ENCODE measurements around the gene BZW1. TPM values are rescaled to one million over a fixed set of nuclear protein-coding genes. Genes with fewer than 3 reads are reported as not detected.

Gene BZW1
- total RNA-seq, 1 donor from 2014 or later, result 232 TPM

GRCh38 chr2:200828104-200828503, 16.4 kb downstream of the BZW1 start:
- H3K4me1 Mint-ChIP-seq (ENCODE audit: low read depth, unreplicated experiment), result no peaks in the 10 kb centered on the region
- TF ChIP-seq, protein P1, sequence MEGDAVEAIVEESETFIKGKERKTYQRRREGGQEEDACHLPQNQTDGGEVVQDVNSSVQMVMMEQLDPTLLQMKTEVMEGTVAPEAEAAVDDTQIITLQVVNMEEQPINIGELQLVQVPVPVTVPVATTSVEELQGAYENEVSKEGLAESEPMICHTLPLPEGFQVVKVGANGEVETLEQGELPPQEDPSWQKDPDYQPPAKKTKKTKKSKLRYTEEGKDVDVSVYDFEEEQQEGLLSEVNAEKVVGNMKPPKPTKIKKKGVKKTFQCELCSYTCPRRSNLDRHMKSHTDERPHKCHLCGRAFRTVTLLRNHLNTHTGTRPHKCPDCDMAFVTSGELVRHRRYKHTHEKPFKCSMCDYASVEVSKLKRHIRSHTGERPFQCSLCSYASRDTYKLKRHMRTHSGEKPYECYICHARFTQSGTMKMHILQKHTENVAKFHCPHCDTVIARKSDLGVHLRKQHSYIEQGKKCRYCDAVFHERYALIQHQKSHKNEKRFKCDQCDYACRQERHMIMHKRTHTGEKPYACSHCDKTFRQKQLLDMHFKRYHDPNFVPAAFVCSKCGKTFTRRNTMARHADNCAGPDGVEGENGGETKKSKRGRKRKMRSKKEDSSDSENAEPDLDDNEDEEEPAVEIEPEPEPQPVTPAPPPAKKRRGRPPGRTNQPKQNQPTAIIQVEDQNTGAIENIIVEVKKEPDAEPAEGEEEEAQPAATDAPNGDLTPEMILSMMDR (IDR thresholded peaks at IDR 0.05; ENCODE audit: partially characterized antibody, unreplicated experiment), result no peak
- H3K27me3 Mint-ChIP-seq (ENCODE audit: unreplicated experiment), result no peaks in the 10 kb centered on the region
- no peak for DNase-seq
- no peak overlapping the region for H3K27ac Mint-ChIP-seq (ENCODE audit: unreplicated experiment)
- no peaks in the 10 kb centered on the region for H3K9me3 Mint-ChIP-seq (ENCODE audit: unreplicated experiment)
- H3K4me3 Mint-ChIP-seq (ENCODE audit: unreplicated experiment), result no peak overlapping the region
- no peaks in the 10 kb centered on the region for H3K36me3 Mint-ChIP-seq (ENCODE audit: unreplicated experiment)

DNA sequence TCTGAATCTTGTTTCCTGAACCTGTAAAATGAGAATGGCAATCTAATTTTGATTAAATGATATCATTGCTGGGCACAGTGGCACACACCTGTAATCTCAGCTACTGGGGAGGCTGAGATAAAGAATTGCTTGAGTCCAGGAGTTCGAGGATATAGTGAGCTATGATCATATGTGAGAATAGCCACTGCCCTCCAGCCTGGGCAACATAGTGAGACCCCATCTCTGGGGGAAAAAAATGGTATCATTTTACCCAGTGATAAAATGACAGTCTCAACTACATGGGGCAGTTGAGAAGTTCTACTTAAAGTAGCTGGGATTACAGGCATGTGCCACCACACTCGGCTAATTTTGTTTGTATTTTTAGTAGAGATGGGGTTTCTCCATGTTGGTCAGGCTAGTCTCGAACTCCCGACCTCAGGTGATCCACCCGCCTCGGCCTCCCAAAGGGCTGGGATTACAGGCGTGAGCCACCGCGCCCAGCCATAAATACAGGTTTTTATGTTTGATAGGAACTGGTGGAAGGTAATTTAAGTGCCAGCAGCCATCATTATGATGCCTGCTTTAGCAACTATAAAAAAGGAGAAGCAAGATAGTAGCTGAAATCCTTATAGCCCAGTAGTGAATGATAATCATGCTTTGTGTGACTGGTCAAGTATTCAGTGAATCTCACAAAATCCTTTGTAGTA, 17.0 kb downstream of the BZW1 start:
- Mint-ChIP-seq H3K27me3 (ENCODE audit: unreplicated experiment) (no peaks in the 10 kb centered on the region), H3K36me3 (ENCODE audit: unreplicated experiment) (no peaks in the 10 kb centered on the region), H3K9me3 (ENCODE audit: unreplicated experiment) (no peaks in the 10 kb centered on the region), H3K4me1 (ENCODE audit: low read depth, unreplicated experiment) (no peaks in the 10 kb centered on the region), H3K4me3 (ENCODE audit: unreplicated experiment) (no peak overlapping the region), H3K27ac (ENCODE audit: unreplicated experiment) (no peak overlapping the region)
- DNase-seq, result no peak
- TF ChIP-seq, protein P1 (IDR thresholded peaks at IDR 0.05; ENCODE audit: partially characterized antibody, unreplicated experiment), result no peak

- Mint-ChIP-seq H3K4me1 (ENCODE audit: low read depth, unreplicated experiment) (no peaks in the 10 kb centered on the region), H3K27ac (ENCODE audit: unreplicated experiment) (no peak overlapping the region), H3K36me3 (ENCODE audit: unreplicated experiment) (no peaks in the 10 kb centered on the region), H3K9me3 (ENCODE audit: unreplicated experiment) (no peaks in the 10 kb centered on the region), H3K4me3 (ENCODE audit: unreplicated experiment) (no peak overlapping the region), H3K27me3 (ENCODE audit: unreplicated experiment) (no peaks in the 10 kb centered on the region)
- DNase-seq, result no peak
- TF ChIP-seq, protein P1 (IDR thresholded peaks at IDR 0.05; ENCODE audit: partially characterized antibody, unreplicated experiment), result no peak
Measured at GRCh38 chr2:200829258-200829655, 17.5 kb downstream of the BZW1 start.

- DNase-seq, result no peak
- peaks cover 2% of the 10 kb centered on the region for H3K27me3 Mint-ChIP-seq (ENCODE audit: unreplicated experiment)
- no peak overlapping the region for H3K27ac Mint-ChIP-seq (ENCODE audit: unreplicated experiment)
- H3K4me1 Mint-ChIP-seq (ENCODE audit: low read depth, unreplicated experiment), result no peaks in the 10 kb centered on the region
- TF ChIP-seq, protein P1 (IDR thresholded peaks at IDR 0.05; ENCODE audit: partially characterized antibody, unreplicated experiment), result no peak
- peaks cover 2% of the 10 kb centered on the region for H3K9me3 Mint-ChIP-seq (ENCODE audit: unreplicated experiment)
- H3K4me3 Mint-ChIP-seq (ENCODE audit: unreplicated experiment), result no peak overlapping the region
- peaks cover 8% of the 10 kb centered on the region for H3K36me3 Mint-ChIP-seq (ENCODE audit: unreplicated experiment)
Measured at GRCh38 chr2:200834701-200835100, 23.0 kb downstream of the BZW1 start.

DNA sequence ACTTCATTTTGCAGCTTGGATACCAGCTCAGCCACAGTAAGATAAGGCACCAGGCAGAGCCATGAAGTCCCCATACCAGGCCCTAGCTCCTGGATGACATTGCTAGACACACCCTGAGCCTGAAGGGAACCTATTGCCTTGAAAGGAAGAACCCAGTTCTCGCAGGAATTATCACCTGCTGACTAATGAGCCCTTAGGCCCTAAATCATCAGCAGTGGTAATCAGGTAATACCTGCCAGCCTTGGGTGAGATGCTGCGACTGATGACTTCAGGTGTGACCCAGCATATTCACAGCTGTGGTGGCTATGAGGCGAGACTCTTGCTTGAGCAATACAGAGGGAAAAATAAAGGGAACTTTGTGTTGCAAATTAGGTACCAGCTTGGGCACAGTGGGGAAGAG, 27.8 kb downstream of the BZW1 start:
- Mint-ChIP-seq H3K4me3 (ENCODE audit: unreplicated experiment) (no peak overlapping the region), H3K36me3 (ENCODE audit: unreplicated experiment) (peaks cover 8% of the 10 kb centered on the region), H3K4me1 (ENCODE audit: low read depth, unreplicated experiment) (no peaks in the 10 kb centered on the region), H3K9me3 (ENCODE audit: unreplicated experiment) (peaks cover 2% of the 10 kb centered on the region), H3K27ac (ENCODE audit: unreplicated experiment) (no peak overlapping the region), H3K27me3 (ENCODE audit: unreplicated experiment) (peaks cover 2% of the 10 kb centered on the region)
- TF ChIP-seq, protein P1 (IDR thresholded peaks at IDR 0.05; ENCODE audit: partially characterized antibody, unreplicated experiment), result no peak
- no peak for DNase-seq

All from glutamatergic neuron (in vitro differentiated cells).